22Rv1 (cell line): Measurements from ENCODE around the gene KCNQ2.

Source experiments
- ZFX ChIP-seq: fragments of 450-650 bp; IDR thresholded peaks from 2 replicates; pipeline ENCODE4 v1.6.1; 2017; ENCODE audit warnings: antibody characterized with exemption, borderline replicate concordance
- TF ChIP-seq, protein P1 (sequence below): fragments of 450-650 bp; IDR thresholded peaks from 2 replicates; pipeline ENCODE4 v1.5.1; 2017; ENCODE audit warnings: mild to moderate bottlenecking

DNA sequence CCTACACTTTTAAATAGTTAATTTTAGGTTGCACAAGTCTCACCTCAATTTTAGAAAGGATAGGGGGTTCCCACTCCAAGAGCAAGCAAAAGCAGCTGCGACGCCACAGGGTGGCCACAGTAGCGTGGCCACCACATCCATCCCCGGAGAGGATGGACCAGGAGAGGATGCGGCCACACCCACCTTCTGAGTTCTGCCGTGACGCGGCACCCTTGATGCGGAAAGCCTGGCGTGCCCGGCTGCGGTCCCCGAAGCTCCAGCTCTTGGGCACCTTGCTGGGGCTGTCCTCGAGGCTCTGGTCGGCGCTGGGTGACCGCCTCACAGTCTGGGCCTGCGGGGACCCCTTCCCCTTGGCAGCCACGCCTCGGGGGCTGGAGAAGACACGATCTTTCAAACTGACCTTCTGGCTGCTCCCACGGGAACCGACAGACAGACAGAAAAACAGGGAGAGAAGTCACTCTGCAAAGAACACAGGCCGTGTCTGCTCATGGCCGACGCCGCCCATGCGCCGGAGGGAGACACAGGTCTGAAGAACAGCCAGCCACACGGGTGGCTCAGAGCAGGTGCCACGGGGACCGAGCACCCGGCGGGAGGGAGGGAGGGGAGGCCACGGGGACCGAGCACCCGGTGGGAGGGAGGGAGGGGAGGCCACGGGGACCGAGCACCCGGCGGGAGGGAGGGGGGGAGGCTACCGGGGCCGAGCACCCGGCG lies 57.6 kb downstream of the KCNQ2 start:
- TF ChIP-seq, protein P1, sequence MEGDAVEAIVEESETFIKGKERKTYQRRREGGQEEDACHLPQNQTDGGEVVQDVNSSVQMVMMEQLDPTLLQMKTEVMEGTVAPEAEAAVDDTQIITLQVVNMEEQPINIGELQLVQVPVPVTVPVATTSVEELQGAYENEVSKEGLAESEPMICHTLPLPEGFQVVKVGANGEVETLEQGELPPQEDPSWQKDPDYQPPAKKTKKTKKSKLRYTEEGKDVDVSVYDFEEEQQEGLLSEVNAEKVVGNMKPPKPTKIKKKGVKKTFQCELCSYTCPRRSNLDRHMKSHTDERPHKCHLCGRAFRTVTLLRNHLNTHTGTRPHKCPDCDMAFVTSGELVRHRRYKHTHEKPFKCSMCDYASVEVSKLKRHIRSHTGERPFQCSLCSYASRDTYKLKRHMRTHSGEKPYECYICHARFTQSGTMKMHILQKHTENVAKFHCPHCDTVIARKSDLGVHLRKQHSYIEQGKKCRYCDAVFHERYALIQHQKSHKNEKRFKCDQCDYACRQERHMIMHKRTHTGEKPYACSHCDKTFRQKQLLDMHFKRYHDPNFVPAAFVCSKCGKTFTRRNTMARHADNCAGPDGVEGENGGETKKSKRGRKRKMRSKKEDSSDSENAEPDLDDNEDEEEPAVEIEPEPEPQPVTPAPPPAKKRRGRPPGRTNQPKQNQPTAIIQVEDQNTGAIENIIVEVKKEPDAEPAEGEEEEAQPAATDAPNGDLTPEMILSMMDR = no peak
- no peak for TF ChIP-seq ZFX
